IMR-90 (cell line): ENCODE data around the gene NAP1L5. TPM values are rescaled to one million over a fixed set of nuclear protein-coding genes. Genes with fewer than 3 reads are reported as not detected.

Experiments
- ATAC-seq: fragments of 200-7000 bp; cut with Tn5 transposase; 2 replicates; pipeline ENCODE4 v1.9.1; 2020; ENCODE audit warnings: low read depth, mild to moderate bottlenecking, moderate library complexity
- BruUV-seq: library from RNA; stranded (reverse); fragments of 400-500 nt; replicated peaks from 2 replicates; lab custom pipeline; 2021; lab: Mats Ljungman, UMichigan
- CTCF ChIA-PET: fragments of 300-600 bp; formaldehyde crosslinking; extraction: SDS; loops from one replicate; lab custom pipeline; 2021; ENCODE audit warnings: antibody characterized with exemption; lab: Yijun Ruan, JAX
- POLR2A ChIA-PET: fragments of 300-600 bp; sonication (Branson Sonifier 250); formaldehyde crosslinking; loops from one replicate; lab custom pipeline; 2022; ENCODE audit warnings: antibody characterized with exemption; ENCODE audit not compliant: unreplicated experiment; lab: Charles Lee
- DNase-seq: peaks from one replicate; pipeline ENCODE4 v3.0.0; 2013
- H2AFZ ChIP-seq: replicated peaks from 2 replicates; pipeline ENCODE3; 2013; ENCODE audit warnings: low read length, mild to moderate bottlenecking; ENCODE audit not compliant: poor library complexity
- H2AK5ac ChIP-seq: 2 replicates; pipeline ENCODE4 v1.6.1; 2013; ENCODE audit warnings: low read depth, low read length, inconsistent platforms
- H2AK9ac ChIP-seq: replicated peaks from 2 replicates; pipeline ENCODE3; 2013; ENCODE audit warnings: mild to moderate bottlenecking, low read depth, low read length, moderate library complexity; ENCODE audit not compliant: poor library complexity
- H2BK120ac ChIP-seq: 2 replicates; pipeline ENCODE4 v1.6.1; 2013; ENCODE audit warnings: low read depth, low read length, inconsistent platforms
- H2BK15ac ChIP-seq: 3 replicates; pipeline ENCODE4 v1.6.1; 2013; ENCODE audit warnings: low read depth, low read length, inconsistent platforms
- H2BK20ac ChIP-seq: 2 replicates; pipeline ENCODE4 v1.6.1; 2013; ENCODE audit warnings: low read depth, mild to moderate bottlenecking, inconsistent platforms, low read length, moderate library complexity
- H2BK5ac ChIP-seq: 2 replicates; pipeline ENCODE4 v1.6.1; 2013; ENCODE audit warnings: mild to moderate bottlenecking, low read depth, low read length, inconsistent platforms; ENCODE audit not compliant: poor library complexity, severe bottlenecking
- H3K14ac ChIP-seq: replicated peaks from 2 replicates; pipeline ENCODE4 v1.6.1; 2013; ENCODE audit warnings: low read depth, low read length, inconsistent platforms
- H3K18ac ChIP-seq: 2 replicates; pipeline ENCODE4 v1.6.1; 2013; ENCODE audit warnings: low read depth, low read length, control low read depth
- H3K23ac ChIP-seq: 2 replicates; pipeline ENCODE4 v1.6.1; 2013; ENCODE audit warnings: low read depth, low read length, inconsistent platforms
- H3K27ac ChIP-seq: 2 replicates; pipeline ENCODE4 v1.5.1; 2013; ENCODE audit warnings: mild to moderate bottlenecking, control low read depth, low read length; ENCODE audit not compliant: insufficient read depth
- H3K27me3 ChIP-seq: 2 replicates; pipeline ENCODE4 v1.6.1; 2013; ENCODE audit warnings: low read length; ENCODE audit not compliant: control insufficient read depth, insufficient read depth
- H3K36me3 ChIP-seq: 2 replicates; pipeline ENCODE4 v1.6.1; 2013; ENCODE audit warnings: low read length, mixed read lengths; ENCODE audit not compliant: control insufficient read depth, insufficient read depth
- H3K4ac ChIP-seq: 2 replicates; pipeline ENCODE4 v1.6.1; 2013; ENCODE audit warnings: low read depth, low read length, inconsistent platforms
- H3K4me1 ChIP-seq: 2 replicates; pipeline ENCODE4 v1.6.1; 2013; ENCODE audit warnings: low read length, mixed read lengths; ENCODE audit not compliant: control insufficient read depth, insufficient read depth
- H3K4me2 ChIP-seq: 2 replicates; pipeline ENCODE4 v1.6.1; 2013; ENCODE audit warnings: low read depth, mild to moderate bottlenecking, control low read depth, low read length, moderate library complexity
- H3K4me3 ChIP-seq: 2 replicates; pipeline ENCODE4 v1.5.1; 2013; ENCODE audit warnings: low read depth, mild to moderate bottlenecking, control low read depth, low read length, moderate library complexity; ENCODE audit not compliant: insufficient read depth
- H3K56ac ChIP-seq: 2 replicates; pipeline ENCODE4 v1.6.1; 2013; ENCODE audit warnings: low read length, inconsistent platforms; ENCODE audit not compliant: insufficient read depth; ENCODE audit errors: extremely low read depth
- H3K79me1 ChIP-seq, 2 experiments: 2 replicates each; pipeline ENCODE4 v1.6.1; 2013; ENCODE audit warnings: low read length in 2 of 2, inconsistent platforms in 1 of 2, low read depth in 1 of 2
- H3K9ac ChIP-seq: 2 replicates; pipeline ENCODE4 v1.6.1; 2013; ENCODE audit warnings: low read depth, low read length, control low read depth
- H3K9me1 ChIP-seq: 2 replicates; pipeline ENCODE4 v1.6.1; 2013; ENCODE audit warnings: low read length, inconsistent platforms; ENCODE audit not compliant: insufficient read depth
- H3K9me3 ChIP-seq: 2 replicates; pipeline ENCODE4 v1.6.1; 2013; ENCODE audit warnings: low read length; ENCODE audit not compliant: control insufficient read depth, insufficient read depth
- H4K20me1 ChIP-seq: 2 replicates; pipeline ENCODE4 v1.6.1; 2013; ENCODE audit warnings: low read length, inconsistent platforms; ENCODE audit not compliant: insufficient read depth
- H4K5ac ChIP-seq: 2 replicates; pipeline ENCODE4 v1.6.1; 2013; ENCODE audit warnings: mild to moderate bottlenecking, low read depth, low read length, control low read depth
- H4K8ac ChIP-seq, 2 experiments: 2 replicates each; pipeline ENCODE4 v1.6.1; 2013; ENCODE audit warnings: low read depth in 2 of 2, low read length in 2 of 2, control low read depth in 1 of 2, inconsistent platforms in 1 of 2
- H4K91ac ChIP-seq: 2 replicates; pipeline ENCODE4 v1.6.1; 2013; ENCODE audit warnings: low read depth, low read length, inconsistent platforms; ENCODE audit not compliant: insufficient read depth
- CEBPB ChIP-seq: IDR thresholded peaks from 2 replicates; pipeline ENCODE4 v1.6.1; 2012; ENCODE audit warnings: low read depth, low read length, improper control_type of control experiment
- CHD1 ChIP-seq: IDR thresholded peaks from 2 replicates; pipeline ENCODE4 v1.6.1; 2012; ENCODE audit warnings: low read depth, low read length, improper control_type of control experiment
- MXI1 ChIP-seq: IDR thresholded peaks from 2 replicates; pipeline ENCODE4 v1.6.1; 2012; ENCODE audit warnings: low read depth, mild to moderate bottlenecking, low read length, moderate library complexity, borderline replicate concordance
- RCOR1 ChIP-seq: IDR thresholded peaks from 2 replicates; pipeline ENCODE4 v1.6.1; 2012; ENCODE audit warnings: mild to moderate bottlenecking, low read length, improper control_type of control experiment; ENCODE audit not compliant: insufficient replicate concordance
- RFX5 ChIP-seq: IDR thresholded peaks from 2 replicates; pipeline ENCODE4 v1.8.0; 2012; ENCODE audit warnings: low read depth, mild to moderate bottlenecking, low read length, moderate library complexity
- WGBS, 2 experiments: methylation state at CpG; one replicate each; pipeline versions ENCODE4 v1.1.5 to v1.1.7; 2013; ENCODE audit warnings: missing lambda C conversion rate in 2 of 2; ENCODE audit not compliant: insufficient read length in 1 of 2; ENCODE audit errors: extremely low coverage in 2 of 2; 5-methylcytosine and 5-hydroxymethylcytosine counted together
- dilution Hi-C: fragments of 300-500 bp; cut with HindIII; formaldehyde crosslinking; loops from one replicate; pipeline ENCODE4 v1.14.3; 2018; ENCODE audit warnings: low sequenced_read_pairs; ENCODE audit not compliant: unreplicated experiment
- in situ Hi-C: fragments of 300-500 bp; cut with MboI; formaldehyde crosslinking; loops from 3 replicates; pipeline ENCODE4 v1.14.3; 2019; ENCODE audit warnings: low sequenced_read_pairs, inconsistent platforms, mixed read lengths
- intact Hi-C: fragments of 100-400 bp; cut with micrococcal nuclease; formaldehyde crosslinking; loops from 2 replicates; pipeline ENCODE4 v1.10.0; 2022
- polyA plus RNA-seq, 3 experiments: library from polyadenylated mRNA; depleted of rRNA; stranded (reverse); fragments of >200 nt; gene quantifications; 2 replicates each; pipeline ENCODE4 v1.2.3, GENCODE V29; 2012; ENCODE audit warnings: low replicate concordance in 1 of 3
- total RNA-seq: library from RNA; depleted of rRNA; stranded (reverse); fragments of >200 nt; gene quantifications from 2 replicates; pipeline ENCODE4 v1.2.3, GENCODE V29; 2012

The NAP1L5 gene
- total and polyA plus RNA-seq, 2 of the 4 experiments (the other 2 are of a cell fraction) = 3.9 to 5.3 TPM

- H3K9me1 ChIP-seq = peaks cover 8% of the 10 kb centered on the region
- 100% methylated on average over 2 of the region's 4 CpGs; no CpG with 5 or more reads in 1 of the 2 experiments for WGBS, 2 experiments
- no peak overlapping the region for H2BK20ac ChIP-seq
- no peak overlapping the region for H4K8ac ChIP-seq
- no peak overlapping the region for H2BK120ac ChIP-seq
- H3K18ac ChIP-seq = no peak overlapping the region
- H2AFZ ChIP-seq = no peak overlapping the region
- H3K4me1 ChIP-seq = peaks cover 2% of the 10 kb centered on the region; the same call in 1 of the 2 replicates
- H3K9me3 ChIP-seq = no peaks in the 10 kb centered on the region
- H2BK15ac ChIP-seq = no peak overlapping the region
- no peak overlapping the region for H3K23ac ChIP-seq
- in situ Hi-C loops = no loop called here
- H2AK9ac ChIP-seq = no peak overlapping the region
- H3K56ac ChIP-seq = no peak overlapping the region
- H3K9ac ChIP-seq = no peak overlapping the region
- H3K79me1 ChIP-seq = 0 out of 4 replicates have a peak, but pooled peaks cover 0 to 7% of the 10 kb centered on the region in 2 experiments
- no peak overlapping the region for H3K4me3 ChIP-seq
- H4K20me1 ChIP-seq = no peaks in the 10 kb centered on the region
- H4K91ac ChIP-seq = no peak overlapping the region
- no peak for ATAC-seq
- H4K5ac ChIP-seq = no peak overlapping the region
- POLR2A ChIA-PET = no interaction called here
- BruUV-seq = no TSS peak
- H3K27me3 ChIP-seq = no peaks in the 10 kb centered on the region
- peaks cover 24% of the 10 kb centered on the region for H3K36me3 ChIP-seq
- H2AK5ac ChIP-seq = no peak overlapping the region
- DNase-seq = no peak
- no peak overlapping the region for H3K27ac ChIP-seq
- H3K4me2 ChIP-seq = no peak overlapping the region
- CTCF ChIA-PET = interaction anchor here (0.6 kb wide), 1 partner anchor 54 kb away, joined by 3 read pairs; no protein-coding TSS in a partner anchor
- no peak overlapping the region for H2BK5ac ChIP-seq
- dilution Hi-C loops = no loop called here
- no peak overlapping the region for H3K4ac ChIP-seq
- TF ChIP-seq RFX5 (no peak), RCOR1 (no peak), MXI1 (no peak), CHD1 (no peak), CEBPB (no peak)
- no peak overlapping the region for H3K14ac ChIP-seq
- intact Hi-C loops = no loop called here
Observed at GRCh38 chr4:88738180-88738579, 40.6 kb upstream of the NAP1L5 start.
